ENCODE results near the gene OR2D3. TPM values are rescaled to one million over a fixed set of nuclear protein-coding genes. Genes with fewer than 3 reads are reported as not detected.
"Not testable (repeated sequence)": the region's sequence is repeated elsewhere in the genome, so short reads cannot be mapped to it uniquely, and the experiment has no call there.

Gene OR2D3
- total RNA-seq, 2 donors from 2014 or later, result not detected

DNA sequence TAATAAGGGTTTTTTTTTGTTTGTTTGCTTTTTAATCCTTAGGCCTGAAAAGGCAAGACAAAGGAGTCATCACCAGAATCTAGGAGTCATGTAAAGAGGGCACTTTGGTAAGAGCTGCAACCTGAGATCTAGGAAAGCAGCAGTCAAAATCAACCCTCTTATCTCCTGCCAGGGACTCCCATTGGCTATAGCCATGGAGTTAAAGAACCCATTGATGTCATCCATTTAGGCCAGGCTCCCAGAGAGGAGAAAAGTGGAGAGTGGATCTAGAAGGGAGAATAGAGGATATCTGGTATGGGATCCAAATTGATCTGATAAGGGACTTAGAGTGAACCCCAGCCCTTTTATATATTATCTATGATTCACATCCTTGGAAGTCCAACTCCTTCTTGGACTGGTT, 41.3 kb downstream of the OR2D3 start:
- no peaks in the 10 kb centered on the region for H3K9me3 ChIP-seq
- no peaks in the 10 kb centered on the region for H3K4me1 ChIP-seq
- intact Hi-C loops (cut with DNase I), result no loop called here
- H3K36me3 ChIP-seq, result no peaks in the 10 kb centered on the region
- DNase-seq, result no peak
- no peaks in the 10 kb centered on the region for H3K27me3 ChIP-seq
- no peak overlapping the region for H3K27ac ChIP-seq
- no peak overlapping the region for H3K9ac ChIP-seq (ENCODE audit: low read depth in 2 of 2, low read length in 2 of 2)
- H3K4me3 ChIP-seq, result no peak overlapping the region
- TF ChIP-seq, protein P1, sequence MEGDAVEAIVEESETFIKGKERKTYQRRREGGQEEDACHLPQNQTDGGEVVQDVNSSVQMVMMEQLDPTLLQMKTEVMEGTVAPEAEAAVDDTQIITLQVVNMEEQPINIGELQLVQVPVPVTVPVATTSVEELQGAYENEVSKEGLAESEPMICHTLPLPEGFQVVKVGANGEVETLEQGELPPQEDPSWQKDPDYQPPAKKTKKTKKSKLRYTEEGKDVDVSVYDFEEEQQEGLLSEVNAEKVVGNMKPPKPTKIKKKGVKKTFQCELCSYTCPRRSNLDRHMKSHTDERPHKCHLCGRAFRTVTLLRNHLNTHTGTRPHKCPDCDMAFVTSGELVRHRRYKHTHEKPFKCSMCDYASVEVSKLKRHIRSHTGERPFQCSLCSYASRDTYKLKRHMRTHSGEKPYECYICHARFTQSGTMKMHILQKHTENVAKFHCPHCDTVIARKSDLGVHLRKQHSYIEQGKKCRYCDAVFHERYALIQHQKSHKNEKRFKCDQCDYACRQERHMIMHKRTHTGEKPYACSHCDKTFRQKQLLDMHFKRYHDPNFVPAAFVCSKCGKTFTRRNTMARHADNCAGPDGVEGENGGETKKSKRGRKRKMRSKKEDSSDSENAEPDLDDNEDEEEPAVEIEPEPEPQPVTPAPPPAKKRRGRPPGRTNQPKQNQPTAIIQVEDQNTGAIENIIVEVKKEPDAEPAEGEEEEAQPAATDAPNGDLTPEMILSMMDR (IDR thresholded peaks at IDR 0.05), result no peak

DNA sequence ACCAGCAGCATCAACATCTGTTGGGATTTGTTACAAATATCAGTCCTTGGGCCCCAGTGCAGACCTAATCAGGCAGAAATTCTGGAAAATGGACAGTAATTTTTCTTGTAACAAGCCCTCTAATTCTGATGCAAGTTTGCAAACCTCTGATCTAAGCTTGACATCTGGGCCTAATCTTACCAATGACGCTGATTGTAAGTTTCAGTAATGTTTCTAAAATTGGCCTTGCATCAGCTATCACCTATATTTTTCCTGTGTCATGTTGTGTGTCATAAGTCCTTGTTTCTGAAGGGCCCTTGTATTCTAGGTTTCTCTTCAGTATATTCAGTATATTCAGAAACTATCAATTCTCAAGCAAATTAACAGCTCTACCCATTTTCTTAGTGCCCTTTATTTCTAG, 41.9 kb downstream of the OR2D3 start:
- no peak for DNase-seq
- H3K27ac ChIP-seq, result no peak overlapping the region
- H3K27me3 ChIP-seq, result no peaks in the 10 kb centered on the region
- H3K9me3 ChIP-seq, result no peaks in the 10 kb centered on the region
- H3K4me3 ChIP-seq, result no peak overlapping the region
- TF ChIP-seq, protein P1 (IDR thresholded peaks at IDR 0.05), result no peak
- H3K36me3 ChIP-seq, result no peaks in the 10 kb centered on the region
- intact Hi-C loops (cut with DNase I), result no loop called here
- H3K4me1 ChIP-seq, result no peaks in the 10 kb centered on the region
- no peak overlapping the region for H3K9ac ChIP-seq (ENCODE audit: low read depth in 2 of 2, low read length in 2 of 2)

DNA sequence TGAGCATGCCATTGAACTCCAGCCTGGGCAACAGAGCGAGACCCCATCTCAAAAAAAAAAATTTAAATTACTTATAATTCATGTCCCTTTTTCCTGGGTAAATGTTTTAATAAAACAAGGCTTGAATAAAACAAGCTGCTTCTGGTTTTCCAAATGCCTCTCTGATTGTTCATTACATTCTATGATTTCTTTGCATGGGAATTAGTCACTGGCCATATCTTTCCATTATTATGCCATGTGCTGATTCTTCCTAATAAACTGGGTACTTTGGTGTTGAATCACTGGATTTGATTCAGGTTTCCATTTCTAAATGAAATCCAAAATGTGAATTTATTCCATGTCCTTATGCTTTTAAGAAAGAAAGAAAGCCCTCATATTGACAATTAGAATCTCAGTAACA, 48.0 kb downstream of the OR2D3 start:
- H3K9me3 ChIP-seq, result no peaks in the 10 kb centered on the region
- no peak overlapping the region for H3K4me3 ChIP-seq
- no peaks in the 10 kb centered on the region for H3K36me3 ChIP-seq
- intact Hi-C loops (cut with DNase I), result no loop called here
- TF ChIP-seq, protein P1 (IDR thresholded peaks at IDR 0.05), result no peak
- no peak for DNase-seq
- H3K27me3 ChIP-seq, result no peaks in the 10 kb centered on the region
- no peak overlapping the region for H3K9ac ChIP-seq (ENCODE audit: low read depth in 2 of 2, low read length in 2 of 2)
- H3K4me1 ChIP-seq, result no peaks in the 10 kb centered on the region
- H3K27ac ChIP-seq, result no peak overlapping the region

- H3K9ac ChIP-seq (ENCODE audit: low read depth in 2 of 2, low read length in 2 of 2); H3K36me3 ChIP-seq; DNase-seq; H3K27ac ChIP-seq; H3K4me1 ChIP-seq; intact Hi-C loops (cut with DNase I); H3K9me3 ChIP-seq; H3K27me3 ChIP-seq; H3K4me3 ChIP-seq: not testable (repeated sequence)
Observed at GRCh38 chr11:6969854-6970253, 49.1 kb downstream of the OR2D3 start.

Other genes with a start within 250 kb of the OR2D3 start
- gene MRPL17, start 237.7 kb upstream of the OR2D3 start, total RNA-seq, result 10 to 100 TPM; 34.6 to 75.1 TPM
- gene OR2AG2, start 149.0 kb upstream of the OR2D3 start, total RNA-seq, result under 1 TPM in 1 of 2 donors, not detected in 1; 0.47 TPM
- not detected for gene OR2AG1, start 138.0 kb upstream of the OR2D3 start, total RNA-seq
- under 1 TPM in 1 of 2 donors, not detected in 1; 0.59 TPM for gene OR6A2, start 121.3 kb upstream of the OR2D3 start, total RNA-seq
- not detected for gene OR10A5, start 75.3 kb upstream of the OR2D3 start, total RNA-seq
- not detected for gene OR10A2, start 57.9 kb upstream of the OR2D3 start, total RNA-seq
- not detected for gene OR10A4, start 44.4 kb upstream of the OR2D3 start, total RNA-seq
- under 1 TPM in 1 of 2 donors, not detected in 1; 0.40 TPM for gene OR2D2, start 28.5 kb upstream of the OR2D3 start, total RNA-seq
- gene ZNF215, start 5.4 kb downstream of the OR2D3 start, total RNA-seq, result 1 to 10 TPM; 3.6 to 7.3 TPM
- 1 to 10 TPM; 1.9 to 2.6 TPM for gene ZNF214, start 99.3 kb downstream of the OR2D3 start, total RNA-seq
- gene NLRP14, start 99.5 kb downstream of the OR2D3 start, total RNA-seq, result under 1 TPM in 1 of 2 donors, not detected in 1; 0.10 TPM
- not detected for gene RBMXL2, start 168.0 kb downstream of the OR2D3 start, total RNA-seq